ENCODE results near the gene KDM2B. TPM values are rescaled to one million over a fixed set of nuclear protein-coding genes. Genes with fewer than 3 reads are reported as not detected.
A peak's percentile ranks its signal among the peaks of the same experiment; 100 is the strongest.
"Not testable (repeated sequence)": the region's sequence is repeated elsewhere in the genome, so short reads cannot be mapped to it uniquely, and the experiment has no call there.

Gene KDM2B
- total RNA-seq, 1 experiment from 2014 or later, result 24.7 TPM

GRCh38 chr12:121391619-121392324, 189.1 kb downstream of the KDM2B start:
- TF ChIP-seq, protein P1, sequence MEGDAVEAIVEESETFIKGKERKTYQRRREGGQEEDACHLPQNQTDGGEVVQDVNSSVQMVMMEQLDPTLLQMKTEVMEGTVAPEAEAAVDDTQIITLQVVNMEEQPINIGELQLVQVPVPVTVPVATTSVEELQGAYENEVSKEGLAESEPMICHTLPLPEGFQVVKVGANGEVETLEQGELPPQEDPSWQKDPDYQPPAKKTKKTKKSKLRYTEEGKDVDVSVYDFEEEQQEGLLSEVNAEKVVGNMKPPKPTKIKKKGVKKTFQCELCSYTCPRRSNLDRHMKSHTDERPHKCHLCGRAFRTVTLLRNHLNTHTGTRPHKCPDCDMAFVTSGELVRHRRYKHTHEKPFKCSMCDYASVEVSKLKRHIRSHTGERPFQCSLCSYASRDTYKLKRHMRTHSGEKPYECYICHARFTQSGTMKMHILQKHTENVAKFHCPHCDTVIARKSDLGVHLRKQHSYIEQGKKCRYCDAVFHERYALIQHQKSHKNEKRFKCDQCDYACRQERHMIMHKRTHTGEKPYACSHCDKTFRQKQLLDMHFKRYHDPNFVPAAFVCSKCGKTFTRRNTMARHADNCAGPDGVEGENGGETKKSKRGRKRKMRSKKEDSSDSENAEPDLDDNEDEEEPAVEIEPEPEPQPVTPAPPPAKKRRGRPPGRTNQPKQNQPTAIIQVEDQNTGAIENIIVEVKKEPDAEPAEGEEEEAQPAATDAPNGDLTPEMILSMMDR (IDR thresholded peaks at IDR 0.05; ENCODE audit: unreplicated experiment), result no peak
- intact Hi-C loops (cut with micrococcal nuclease; ENCODE audit: unreplicated experiment), result no loop called here
- peaks cover 15% of the 10 kb centered on the region for H3K4me1 Mint-ChIP-seq (ENCODE audit: low read depth, unreplicated experiment)
- no peak overlapping the region for H3K27ac Mint-ChIP-seq (ENCODE audit: unreplicated experiment)
- no TSS peak for BruUV-seq (replicated peaks)
- no peak overlapping the region for H3K4me3 Mint-ChIP-seq (ENCODE audit: low read depth, unreplicated experiment)
- H3K27me3 Mint-ChIP-seq (ENCODE audit: unreplicated experiment), result no peaks in the 10 kb centered on the region
- no peaks in the 10 kb centered on the region for H3K36me3 Mint-ChIP-seq (ENCODE audit: insufficient read depth, unreplicated experiment)
- CTCF ChIA-PET, result interaction anchor here (0.6 kb wide), 1 partner anchor 8 kb away, joined by 7 read pairs; no protein-coding TSS in a partner anchor
- DNase-seq, result no peak
- no peaks in the 10 kb centered on the region for H3K9me3 Mint-ChIP-seq (ENCODE audit: low read depth, unreplicated experiment)

DNA sequence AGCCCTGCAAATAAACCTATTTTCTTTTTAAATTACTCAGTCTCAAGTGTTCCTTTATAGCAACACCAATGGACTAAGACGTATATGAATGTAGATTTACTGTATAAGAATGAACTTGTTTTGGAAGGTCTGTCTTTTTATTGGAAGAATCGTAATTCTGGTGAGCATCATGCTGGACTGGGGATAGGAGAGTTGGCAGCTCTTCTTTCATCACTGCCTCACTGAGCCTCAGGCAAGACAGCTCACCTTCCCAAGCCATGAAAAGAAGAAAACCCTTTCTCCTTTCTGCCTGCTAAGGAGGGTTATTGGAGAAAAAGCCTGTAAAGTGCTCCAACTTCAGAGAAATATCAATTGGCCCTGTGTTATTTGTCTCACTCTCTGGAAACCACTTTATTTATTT, 190.0 kb downstream of the KDM2B start:
- BruUV-seq (replicated peaks), result no TSS peak
- no peaks in the 10 kb centered on the region for H3K9me3 Mint-ChIP-seq (ENCODE audit: low read depth, unreplicated experiment)
- no peaks in the 10 kb centered on the region for H3K27me3 Mint-ChIP-seq (ENCODE audit: unreplicated experiment)
- H3K36me3 Mint-ChIP-seq (ENCODE audit: insufficient read depth, unreplicated experiment), result no peaks in the 10 kb centered on the region
- intact Hi-C loops (cut with micrococcal nuclease; ENCODE audit: unreplicated experiment), result no loop called here
- DNase-seq, result no peak
- H3K4me3 Mint-ChIP-seq (ENCODE audit: low read depth, unreplicated experiment), result no peak overlapping the region
- H3K27ac Mint-ChIP-seq (ENCODE audit: unreplicated experiment), result no peak overlapping the region
- CTCF ChIA-PET, result no interaction called here
- peaks cover 15% of the 10 kb centered on the region for H3K4me1 Mint-ChIP-seq (ENCODE audit: low read depth, unreplicated experiment)
- TF ChIP-seq, protein P1 (IDR thresholded peaks at IDR 0.05; ENCODE audit: unreplicated experiment), result no peak

DNA sequence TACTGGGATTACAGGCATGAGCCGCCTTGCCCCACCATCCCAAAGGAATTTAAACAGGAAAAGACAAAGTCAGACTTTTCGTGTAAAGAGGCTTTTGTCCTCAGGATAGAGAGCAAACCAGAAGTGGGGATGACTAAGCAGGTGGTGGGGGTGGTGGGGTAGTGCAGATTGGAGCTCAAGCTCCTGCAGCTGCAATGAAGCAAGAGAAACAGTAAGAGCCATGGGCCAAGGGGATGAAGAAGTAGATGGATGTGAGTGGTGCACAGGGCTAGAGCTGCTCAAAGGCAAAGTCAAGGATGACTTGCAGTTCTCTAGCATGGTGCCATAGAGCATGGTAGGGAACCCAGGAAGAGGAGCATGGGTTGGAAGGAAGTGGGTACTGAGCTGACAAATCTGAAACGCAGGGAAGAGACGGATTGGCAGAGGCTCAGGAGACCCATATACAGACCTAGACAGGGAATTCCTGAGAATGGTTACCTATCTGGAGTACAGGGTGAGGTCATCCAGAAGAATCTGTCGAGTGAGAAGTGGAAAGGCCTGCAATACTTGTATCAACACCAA, 192.3 kb downstream of the KDM2B start:
- no TSS peak for BruUV-seq (replicated peaks)
- CTCF ChIA-PET, result interaction anchor here (0.6 to 1.8 kb wide), 4 partner anchors 11 to 54 kb away, joined by 3 to 6 read pairs (median 3); partner anchors contain the start of gene RNF34

GRCh38 chr12:121384891-121385290, 195.9 kb downstream of the KDM2B start:
- not testable (repeated sequence) for H3K4me3 Mint-ChIP-seq (ENCODE audit: low read depth, unreplicated experiment); H3K9me3 Mint-ChIP-seq (ENCODE audit: low read depth, unreplicated experiment)
- CTCF ChIA-PET, result interaction anchor here (0.7 kb wide), 1 partner anchor 16 kb away, joined by 4 read pairs; no protein-coding TSS in a partner anchor

More for the DNA sequence above, 192.3 kb downstream of the KDM2B start:
- H3K27me3 Mint-ChIP-seq (ENCODE audit: unreplicated experiment), result no peaks in the 10 kb centered on the region
- intact Hi-C loops (cut with micrococcal nuclease; ENCODE audit: unreplicated experiment), result no loop called here
- H3K4me3 Mint-ChIP-seq (ENCODE audit: low read depth, unreplicated experiment), result no peak overlapping the region
- peaks cover 15% of the 10 kb centered on the region for H3K4me1 Mint-ChIP-seq (ENCODE audit: low read depth, unreplicated experiment)
- H3K9me3 Mint-ChIP-seq (ENCODE audit: low read depth, unreplicated experiment), result no peaks in the 10 kb centered on the region
- peak; percentile 53 for DNase-seq
- TF ChIP-seq, protein P1 (IDR thresholded peaks at IDR 0.05; ENCODE audit: unreplicated experiment), result no peak
- peak overlapping the region; percentile 7 for H3K27ac Mint-ChIP-seq (ENCODE audit: unreplicated experiment)
- H3K36me3 Mint-ChIP-seq (ENCODE audit: insufficient read depth, unreplicated experiment), result no peaks in the 10 kb centered on the region

More at GRCh38 chr12:121384891-121385290, 195.9 kb downstream of the KDM2B start:
- DNase-seq; H3K27me3 Mint-ChIP-seq (ENCODE audit: unreplicated experiment); H3K27ac Mint-ChIP-seq (ENCODE audit: unreplicated experiment); intact Hi-C loops (cut with micrococcal nuclease; ENCODE audit: unreplicated experiment); BruUV-seq (replicated peaks); H3K36me3 Mint-ChIP-seq (ENCODE audit: insufficient read depth, unreplicated experiment): not testable (repeated sequence)
- H3K4me1 Mint-ChIP-seq (ENCODE audit: low read depth, unreplicated experiment), result peaks cover 15% of the 10 kb centered on the region
